ENCODE measurements around the gene CRHR2.
A peak's percentile ranks its signal among the peaks of the same experiment; 100 is the strongest.

Gene CRHR2

DNA sequence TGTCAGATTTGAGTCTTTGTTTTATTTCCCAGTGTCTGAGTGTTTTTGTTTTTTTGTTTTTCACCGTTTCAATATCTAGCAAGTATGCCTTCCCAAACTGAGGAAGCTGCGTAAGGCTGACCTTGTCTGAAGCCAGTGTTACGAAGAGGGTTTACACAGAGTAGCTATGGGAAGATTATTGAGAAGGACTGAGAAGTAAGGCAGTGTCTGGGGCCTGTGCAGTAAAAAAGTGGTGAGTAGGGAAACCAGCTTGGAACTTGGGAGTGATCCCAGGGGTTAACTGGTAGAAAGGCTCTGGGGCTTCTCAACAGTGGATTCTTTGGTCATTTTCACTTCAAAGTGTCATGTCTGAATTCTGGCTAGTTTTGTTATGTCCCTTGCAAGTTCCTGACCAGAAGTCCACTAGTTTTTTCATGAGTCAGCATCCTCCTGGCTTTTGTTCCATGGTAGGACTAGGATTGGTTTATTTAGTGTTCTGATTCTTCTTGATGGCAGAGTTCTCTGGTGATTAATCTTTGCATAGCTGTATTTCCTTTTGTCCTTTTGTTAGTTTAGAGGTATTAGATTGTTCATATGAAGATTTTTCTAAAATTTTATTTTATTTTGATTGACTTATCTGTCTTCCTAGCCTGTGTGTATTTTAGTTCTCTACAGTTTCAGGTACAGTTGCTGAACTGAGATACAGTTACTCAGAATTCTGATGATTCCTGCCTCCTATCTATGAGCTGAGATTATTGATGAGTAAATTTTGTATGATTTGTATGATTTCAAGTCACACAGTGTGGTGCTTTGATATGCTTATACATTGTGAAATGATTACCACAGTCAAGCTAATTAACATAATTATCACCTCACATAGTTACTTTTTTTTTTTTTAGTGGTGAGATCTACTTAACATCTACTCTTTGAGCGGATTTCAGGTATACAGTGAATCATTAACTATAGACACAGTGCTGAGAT, 68.6 kb downstream of the CRHR2 start:
- DNase-seq = no peak

DNA sequence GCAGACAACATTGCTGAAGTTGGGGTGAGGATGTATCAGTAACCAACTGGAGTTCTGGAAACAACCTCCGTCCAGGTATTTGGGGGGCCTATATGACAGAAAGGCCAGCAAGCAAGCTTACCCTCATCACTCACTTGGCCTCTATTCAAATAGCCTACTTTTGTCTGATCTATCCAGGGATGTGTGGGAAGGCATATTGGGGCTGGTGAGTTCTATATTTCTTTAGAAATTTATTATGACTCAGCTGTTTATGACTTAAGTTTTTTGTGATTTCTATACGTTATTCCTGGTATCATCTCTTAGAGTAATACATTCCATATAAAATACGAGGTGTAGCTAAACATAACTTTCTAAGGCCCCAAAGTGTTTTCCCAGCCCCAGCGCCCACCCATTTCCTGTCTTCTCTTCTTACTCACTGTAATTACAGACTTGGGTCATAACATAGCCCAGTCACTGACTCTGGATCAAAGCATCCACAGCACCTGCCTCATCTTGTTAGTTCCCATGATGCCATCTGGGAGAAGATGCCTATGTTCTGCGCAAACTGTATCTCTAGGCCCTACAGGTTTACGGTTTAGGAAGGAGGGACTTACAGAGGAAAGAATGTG, 69.5 kb downstream of the CRHR2 start:
- peak; percentile 52 for DNase-seq

DNA sequence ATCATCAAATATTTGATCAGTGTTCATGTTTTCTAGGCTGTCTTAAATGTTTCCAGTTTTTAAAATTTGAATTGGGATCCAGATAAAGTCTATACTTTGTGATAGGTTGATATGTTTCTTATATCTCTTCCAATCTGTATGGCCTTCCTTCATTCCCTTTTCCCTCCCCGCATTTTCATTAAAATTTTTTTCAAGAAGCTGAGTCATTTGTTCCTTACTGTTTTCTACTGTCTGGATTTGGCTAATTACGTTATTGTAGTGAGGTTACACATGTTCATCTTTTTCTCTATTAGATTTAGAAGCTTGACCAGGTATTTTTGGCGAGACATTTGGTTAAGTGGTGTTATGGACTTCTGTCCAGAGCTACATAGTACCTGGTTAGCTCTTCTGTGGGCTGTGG, 76.4 kb downstream of the CRHR2 start:
- no peak for DNase-seq

DNA sequence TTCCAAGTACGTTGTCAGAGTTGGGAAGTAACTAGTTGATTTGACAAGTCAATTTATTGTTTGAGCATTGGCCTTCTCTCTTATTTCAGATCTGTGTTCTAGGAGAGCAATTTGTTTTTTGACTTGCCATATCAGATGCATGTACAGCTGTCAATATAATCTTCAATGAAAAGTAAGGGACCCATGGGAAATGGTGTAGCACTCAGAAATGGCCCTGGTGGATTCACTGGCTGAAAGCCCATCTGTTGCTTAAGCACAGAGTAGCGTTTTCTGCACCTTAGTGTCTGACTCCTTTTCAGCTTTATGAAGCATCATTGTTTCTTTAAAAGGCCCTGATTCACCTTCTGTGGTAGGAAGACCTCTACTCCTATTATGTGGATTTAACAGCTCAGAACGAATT, 77.4 kb downstream of the CRHR2 start:
- no peak for DNase-seq
